Activated CD8-positive, alpha-beta memory T cell treated with anti-CD3 and anti-CD28 coated beads, Interleukin-2, amount 50 U/mL, for 24 hours (primary cell): Measurements from ENCODE around the gene ASTL.

Source experiments
- DNase-seq: peaks from one replicate; pipeline ENCODE4 v3.0.0-alpha.2; 2020; ENCODE audit errors: extremely low read depth

ASTL gene

GRCh38 chr2:96130483-96130882 lies 7.8 kb downstream of the ASTL start:
- no peak for DNase-seq

DNA sequence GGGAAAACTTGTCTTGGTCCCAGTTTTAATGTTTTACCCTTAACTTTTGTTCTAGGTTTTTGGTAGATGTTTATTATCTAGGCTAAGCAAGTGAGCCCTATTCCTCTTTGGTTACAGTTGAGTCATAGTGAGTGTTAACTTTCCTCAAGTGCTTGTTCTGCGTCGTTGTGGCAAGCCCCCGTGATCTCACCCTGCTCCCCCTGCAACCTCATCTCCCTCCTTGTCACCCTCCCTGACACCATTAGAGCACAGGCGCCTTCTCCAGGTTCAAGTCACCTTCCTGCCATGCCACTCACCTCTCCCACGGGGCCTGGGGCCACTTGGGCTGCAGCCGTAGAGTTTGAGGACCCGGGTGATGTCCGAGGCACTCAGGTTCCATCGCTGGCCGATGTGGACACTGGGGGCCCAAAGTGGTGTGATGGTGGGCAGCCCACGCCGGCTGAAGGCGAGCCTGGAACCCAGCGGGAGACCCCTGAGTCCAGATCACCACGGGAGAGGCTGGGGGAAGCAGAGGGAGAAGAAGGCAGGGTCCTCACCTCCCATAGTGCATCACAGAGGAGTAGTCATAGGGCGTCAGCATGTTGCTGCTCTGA lies 8.7 kb downstream of the ASTL start:
- DNase-seq, result no peak

GRCh38 chr2:96128456-96128855 lies 9.8 kb downstream of the ASTL start:
- no peak for DNase-seq

DNA sequence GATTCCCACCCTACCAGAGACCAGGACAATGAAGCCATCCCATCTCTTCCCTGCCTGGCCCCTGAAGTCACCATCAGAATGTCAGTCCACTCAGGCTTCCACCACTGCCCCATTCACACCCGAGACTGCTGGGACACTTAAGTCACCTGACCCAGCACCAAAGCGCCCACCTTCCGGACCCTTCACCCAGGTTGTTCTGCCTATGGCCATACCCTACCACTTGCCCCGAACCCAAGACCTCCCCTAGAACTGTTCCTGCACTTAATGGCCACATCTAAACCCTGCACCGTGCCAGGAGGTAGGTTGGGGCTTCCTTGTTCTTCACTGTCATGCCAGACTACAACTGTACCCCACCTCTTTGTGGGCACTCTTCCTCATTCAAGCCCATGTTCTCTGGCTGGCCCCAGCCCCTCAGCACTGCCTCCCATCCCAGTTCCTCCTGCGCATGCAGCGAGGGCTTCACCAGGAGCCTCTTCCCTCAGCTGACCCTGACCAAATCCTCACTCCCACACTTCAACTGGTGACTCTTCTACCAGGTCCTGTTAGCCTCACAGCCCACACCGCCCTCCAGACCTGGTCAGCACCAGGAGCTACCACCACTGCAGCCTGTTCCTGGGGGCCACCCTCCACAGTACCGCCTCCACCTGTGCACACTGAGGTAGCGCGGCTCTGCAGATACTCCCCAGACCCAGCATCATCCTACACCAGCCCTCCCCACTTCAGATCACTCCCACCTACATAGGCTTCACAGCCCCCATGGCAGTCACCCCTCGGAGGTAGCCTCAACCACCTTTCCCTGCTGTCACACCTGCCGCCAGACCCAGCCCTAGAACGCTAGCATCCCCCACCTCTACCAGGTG lies 13.7 kb downstream of the ASTL start:
- DNase-seq, result no peak

DNA sequence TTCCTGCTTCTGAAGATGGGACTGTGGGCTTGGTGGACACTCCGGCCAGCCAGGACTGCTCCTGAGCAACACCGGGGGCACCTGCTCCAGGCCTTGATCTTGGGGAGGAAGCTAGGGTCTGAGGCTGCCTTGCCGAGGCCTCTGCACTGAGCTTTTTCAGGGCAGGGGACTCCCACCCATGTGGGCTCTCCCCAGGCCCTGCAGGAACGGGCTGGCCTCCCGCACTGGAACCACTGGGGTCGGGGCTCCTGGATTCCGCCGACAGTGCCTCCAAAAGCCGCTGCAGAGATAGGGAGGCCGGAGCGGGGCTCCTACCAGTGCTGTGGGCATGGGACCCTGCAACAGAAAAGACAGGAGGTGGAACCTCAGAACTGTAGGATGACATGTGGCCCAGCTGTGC lies 14.4 kb downstream of the ASTL start:
- no peak for DNase-seq

DNA sequence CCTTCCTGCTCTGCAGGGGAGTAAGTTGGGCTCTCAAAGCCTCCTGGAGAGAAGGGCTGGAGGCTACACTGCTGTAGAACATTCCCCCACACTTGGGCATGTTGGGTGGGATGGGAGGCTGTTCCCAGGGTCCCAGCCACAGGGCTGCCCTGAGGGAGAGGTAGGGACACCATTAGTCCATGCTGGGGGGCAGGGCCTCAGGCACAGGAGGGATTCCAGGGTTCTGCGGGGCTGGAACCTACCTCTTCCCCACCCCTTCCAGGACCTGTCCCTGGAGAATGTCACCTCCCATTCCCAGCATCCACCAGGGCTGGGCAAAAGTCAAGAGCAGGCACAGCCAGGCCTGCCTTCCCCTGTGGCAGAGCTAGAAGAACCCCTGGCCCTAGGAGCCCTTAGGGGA lies 15.0 kb downstream of the ASTL start:
- no peak for DNase-seq

DNA sequence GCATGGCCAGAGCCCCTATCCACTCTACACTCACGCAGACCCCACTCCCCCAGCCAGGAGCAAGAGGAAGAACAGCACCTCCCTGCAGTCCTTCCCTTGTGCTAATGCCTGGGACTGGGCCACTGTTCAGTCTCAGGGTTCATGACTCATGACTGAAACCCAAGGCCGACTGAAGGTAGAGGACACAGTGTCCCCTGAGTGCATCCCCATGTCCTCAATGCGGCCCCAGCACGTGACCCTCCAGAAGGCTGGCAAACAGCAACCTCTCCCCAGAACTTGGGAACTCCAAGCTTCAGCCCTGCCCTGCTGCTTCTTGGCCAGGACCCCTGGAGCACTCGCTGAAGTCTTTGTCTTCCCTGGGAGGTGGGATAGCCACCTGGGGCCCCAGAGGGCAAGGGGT lies 15.9 kb downstream of the ASTL start:
- no peak for DNase-seq

- no peak for DNase-seq
These were observed 16.9 kb downstream of the ASTL start for GRCh38 chr2:96121414-96121813.

DNA sequence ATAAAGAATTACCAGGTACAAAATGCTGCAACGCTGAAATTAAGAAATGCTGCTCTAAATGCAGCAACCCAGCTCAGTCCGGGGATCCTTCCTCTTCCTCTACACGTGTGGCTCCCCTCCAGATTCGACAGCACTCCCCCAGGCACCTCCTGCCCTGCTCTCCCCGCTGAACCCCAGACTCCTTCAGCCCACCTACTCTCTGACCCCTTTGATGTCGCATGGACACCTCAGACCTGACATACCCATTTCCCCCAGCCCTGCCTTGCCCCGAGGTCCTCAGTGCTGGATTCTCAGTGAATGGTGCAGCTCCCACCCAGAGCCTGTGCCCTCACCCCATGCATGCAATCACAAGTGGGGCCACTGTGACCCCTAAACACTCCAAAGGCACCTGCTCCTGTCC lies 17.3 kb downstream of the ASTL start:
- DNase-seq, result no peak

GRCh38 chr2:96120091-96120720 lies 18.1 kb downstream of the ASTL start:
- no peak for DNase-seq

GRCh38 chr2:96119389-96119751 lies 18.9 kb downstream of the ASTL start:
- DNase-seq, result no peak

DNA sequence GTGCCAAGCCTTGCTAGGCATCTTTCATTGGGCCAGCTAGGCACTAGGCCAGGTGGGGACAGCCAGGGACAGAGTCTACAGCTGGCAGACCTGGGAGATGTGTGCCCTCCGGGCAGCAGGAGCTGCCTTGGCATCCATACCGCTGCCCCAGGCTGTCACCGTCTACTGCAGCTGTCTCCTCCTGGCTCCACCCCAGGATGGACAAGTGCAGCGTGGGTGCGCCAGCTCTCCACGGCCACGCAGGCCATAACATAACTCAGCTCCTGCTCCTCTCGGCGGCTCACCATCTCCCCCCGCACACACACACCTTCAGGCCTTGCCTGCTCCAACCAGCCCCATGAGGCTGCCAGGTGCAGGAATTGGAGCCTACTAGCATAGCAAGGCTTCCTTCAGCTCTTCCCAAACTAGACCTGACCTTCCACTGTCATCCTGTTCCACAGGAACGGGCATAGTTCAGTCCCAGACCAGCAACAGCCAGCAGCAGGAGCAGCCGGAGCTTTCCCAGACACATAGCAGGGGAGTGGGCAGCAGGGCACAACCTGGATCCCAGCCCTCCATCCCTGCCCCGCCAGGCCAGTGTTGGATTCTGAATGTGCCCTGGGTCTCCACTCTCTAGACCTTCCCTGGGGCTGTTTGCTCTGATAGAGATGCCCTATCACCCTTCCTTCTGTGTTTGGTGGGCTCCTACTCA lies 19.5 kb downstream of the ASTL start:
- no peak for DNase-seq

DNA sequence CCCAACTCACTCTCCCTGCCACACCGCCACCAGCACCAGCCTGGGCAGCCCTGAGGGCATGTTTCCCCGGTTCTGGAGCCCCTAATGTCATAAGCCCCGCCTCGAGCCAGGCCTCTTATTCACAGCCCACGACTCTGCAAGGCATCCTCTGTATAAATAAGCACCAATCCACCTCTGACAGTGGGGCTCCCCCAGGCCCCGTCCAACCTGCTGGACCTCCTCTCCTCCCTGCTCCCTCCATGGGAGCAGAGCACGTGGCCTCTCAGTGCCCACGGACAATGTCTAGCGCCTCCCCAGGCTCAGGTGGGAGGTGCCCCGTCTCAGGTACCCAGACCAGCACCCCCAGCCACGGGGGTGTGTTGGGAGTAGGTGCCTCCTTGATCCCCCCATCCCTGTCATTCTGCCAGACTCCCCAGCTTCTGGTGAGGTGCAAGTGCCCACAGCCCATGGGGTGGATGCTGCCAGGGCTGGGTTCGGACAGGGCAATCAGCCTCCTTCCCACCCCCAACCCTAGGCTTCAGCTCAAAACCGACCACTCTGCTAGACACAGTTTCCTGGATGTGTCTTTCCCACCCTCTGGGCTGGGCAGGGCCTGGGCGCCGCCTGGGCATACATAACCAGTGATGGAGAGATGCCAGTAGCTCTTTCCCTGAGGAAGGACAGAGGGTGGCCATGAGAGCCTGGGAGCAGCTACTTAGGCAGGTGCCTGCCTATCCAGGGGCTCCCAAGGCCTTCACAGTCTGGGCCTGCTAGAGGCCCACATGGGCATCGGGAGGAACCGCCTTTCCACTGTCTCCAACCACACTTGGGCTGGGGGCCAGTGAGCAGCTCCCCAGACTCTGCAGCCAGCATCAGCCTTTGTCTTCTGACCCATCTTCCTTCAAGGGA lies 20.4 kb downstream of the ASTL start:
- no peak for DNase-seq

- DNase-seq, result no peak
These were observed 21.3 kb downstream of the ASTL start for GRCh38 chr2:96116879-96117533.

GRCh38 chr2:96116424-96116878 lies 21.9 kb downstream of the ASTL start, which contains the start of gene ADRA2B:
Gene ADRA2B, minus strand, starts transcription at chr2:96116571. Its CDS starts 422 bp downstream, at chr2:96116149.
- DNase-seq, result peak; percentile 26

GRCh38 chr2:96115631-96116423 lies 22.5 kb downstream of the ASTL start:
- no peak for DNase-seq

- no peak for DNase-seq
These were observed 23.3 kb downstream of the ASTL start for GRCh38 chr2:96114903-96115581.

GRCh38 chr2:96114546-96114902 lies 23.8 kb downstream of the ASTL start:
- no peak for DNase-seq

GRCh38 chr2:96113951-96114350 lies 24.4 kb downstream of the ASTL start:
- DNase-seq, result no peak

DNA sequence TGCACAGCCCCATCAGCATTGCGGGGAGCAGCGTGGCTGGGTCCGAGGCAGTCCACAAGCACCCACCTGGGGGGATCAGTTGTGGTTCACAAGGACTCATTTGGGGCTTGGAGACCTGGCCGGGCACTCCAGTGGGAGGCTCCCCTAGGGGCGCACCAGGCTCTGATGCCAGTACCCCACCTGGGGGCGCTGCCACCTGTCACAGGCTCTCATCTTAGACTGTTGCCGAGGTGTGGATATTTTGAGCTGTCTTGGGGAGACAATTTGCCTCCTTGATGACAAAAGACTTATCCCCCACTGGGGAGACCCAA lies 25.0 kb downstream of the ASTL start:
- DNase-seq, result no peak
